Measurements from ENCODE around the gene UBE2N.
"Not testable (repeated sequence)": the region's sequence is repeated elsewhere in the genome, so short reads cannot be mapped to it uniquely, and the experiment has no call there.

Gene UBE2N

GRCh38 chr12:93409343-93410187, 32.2 kb downstream of the UBE2N start:
- DNase-seq = not testable (repeated sequence)

- no peak for DNase-seq
These were observed 32.9 kb downstream of the UBE2N start for GRCh38 chr12:93408813-93409212.

GRCh38 chr12:93407963-93408283, 33.8 kb downstream of the UBE2N start:
- DNase-seq = no peak

GRCh38 chr12:93407054-93407962, 34.4 kb downstream of the UBE2N start:
- DNase-seq = no peak

GRCh38 chr12:93404961-93405849, 36.5 kb downstream of the UBE2N start:
- no peak for DNase-seq

GRCh38 chr12:93403988-93404803, 37.6 kb downstream of the UBE2N start:
- no peak for DNase-seq

GRCh38 chr12:93402333-93403311, 39.1 kb downstream of the UBE2N start:
- no peak for DNase-seq

- DNase-seq = not testable (repeated sequence)
These were observed 42.4 kb downstream of the UBE2N start for GRCh38 chr12:93399183-93399863.

GRCh38 chr12:93397412-93397811, 44.3 kb downstream of the UBE2N start:
- DNase-seq = no peak

GRCh38 chr12:93393425-93393824, 48.3 kb downstream of the UBE2N start:
- DNase-seq = no peak

GRCh38 chr12:93390549-93391297, 51.0 kb downstream of the UBE2N start:
- no peak for DNase-seq

GRCh38 chr12:93390031-93390430, 51.7 kb downstream of the UBE2N start:
- DNase-seq = no peak

GRCh38 chr12:93387780-93388179, 54.0 kb downstream of the UBE2N start:
- no peak for DNase-seq

GRCh38 chr12:93381976-93382437, 59.7 kb downstream of the UBE2N start:
- not testable (repeated sequence) for DNase-seq

- DNase-seq = no peak
These were observed 60.4 kb downstream of the UBE2N start for GRCh38 chr12:93381161-93381975.

GRCh38 chr12:93380480-93381121, 61.1 kb downstream of the UBE2N start:
- peak; percentile 28 for DNase-seq

- no peak for DNase-seq
These were observed 61.8 kb downstream of the UBE2N start for GRCh38 chr12:93379981-93380361.
